ENCODE results near the gene ARFGAP3.
"Not testable (repeated sequence)": the region's sequence is repeated elsewhere in the genome, so short reads cannot be mapped to it uniquely, and the experiment has no call there.

ARFGAP3 gene

DNA sequence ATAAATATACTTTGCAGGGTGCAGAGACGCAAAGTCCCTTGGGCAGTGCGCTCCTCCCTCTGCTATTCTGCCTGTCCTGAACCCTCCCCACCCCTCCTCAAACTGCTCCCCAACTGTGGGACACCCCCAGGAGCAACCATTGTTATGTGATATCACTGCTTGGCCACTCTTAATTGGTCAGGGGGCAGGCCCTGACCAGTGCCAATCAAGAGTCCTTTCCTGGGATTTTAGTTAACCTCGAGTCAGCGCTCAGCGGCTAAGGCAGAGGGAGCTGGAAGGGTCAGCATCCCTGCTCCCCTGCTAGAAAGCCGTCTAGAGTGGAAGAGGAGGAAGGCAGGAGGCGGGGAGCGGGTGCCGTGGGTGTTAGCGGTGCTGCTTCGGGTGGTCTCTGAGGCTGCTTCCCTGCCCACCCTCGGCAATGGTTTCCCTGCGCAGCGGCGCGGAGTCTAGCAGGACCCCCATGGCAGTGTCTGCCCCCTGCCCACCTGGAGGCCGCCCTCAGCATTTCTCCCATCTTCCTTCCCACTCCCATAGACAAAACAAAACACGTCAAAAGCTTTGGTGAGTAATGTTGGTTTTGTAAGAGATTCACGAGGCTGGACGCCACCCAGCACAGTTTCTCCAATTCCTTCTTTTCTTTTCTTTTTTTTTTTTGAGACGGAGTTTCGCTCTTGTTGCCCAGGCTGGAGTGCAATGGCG is 98.0 kb downstream of the ARFGAP3 start:
- DNase-seq: no peak

DNA sequence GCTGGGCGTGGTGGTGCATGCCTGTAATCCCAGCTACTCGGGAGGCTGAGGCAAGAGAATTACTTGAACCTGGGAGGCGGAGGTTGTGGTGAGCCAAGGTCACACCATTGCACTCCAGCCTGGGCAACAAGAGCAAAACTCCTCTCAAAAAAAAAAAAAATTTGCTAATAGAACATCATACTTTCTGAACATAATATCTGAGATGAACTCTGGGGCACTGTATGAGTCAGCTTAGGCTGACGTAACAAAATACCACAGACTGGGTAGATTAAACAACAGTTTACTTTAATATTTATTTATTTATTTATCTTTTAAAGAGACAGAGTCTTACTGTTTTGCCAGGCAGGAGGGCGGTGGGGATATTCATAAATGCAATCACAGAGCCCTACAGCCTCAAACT is 101.5 kb downstream of the ARFGAP3 start:
- DNase-seq: not testable (repeated sequence)

DNA sequence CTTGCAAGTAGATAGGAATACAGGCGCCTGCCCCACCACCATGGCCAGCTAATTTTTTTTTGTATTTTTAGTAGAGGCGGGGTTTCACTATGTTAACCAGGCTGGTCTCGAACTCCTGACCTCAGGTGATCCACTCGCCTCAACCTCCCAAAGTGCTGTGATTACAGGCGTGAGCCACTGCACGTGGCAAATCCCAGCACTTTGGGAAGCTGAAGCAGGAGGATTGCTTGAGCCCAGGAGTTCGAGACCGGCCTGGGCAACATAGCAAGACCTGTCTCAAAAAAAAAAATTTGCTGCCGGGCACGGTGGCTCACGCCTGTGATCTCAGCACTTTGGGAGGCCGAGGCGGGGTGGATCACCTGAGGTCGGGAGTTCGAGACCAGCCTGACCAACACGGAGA is 102.0 kb downstream of the ARFGAP3 start:
- not testable (repeated sequence) for DNase-seq

- no peak for DNase-seq
Observed at GRCh38 chr22:42754658-42755057, 102.4 kb downstream of the ARFGAP3 start.

- DNase-seq: no peak
Observed at GRCh38 chr22:42752912-42753311, 104.2 kb downstream of the ARFGAP3 start.

DNA sequence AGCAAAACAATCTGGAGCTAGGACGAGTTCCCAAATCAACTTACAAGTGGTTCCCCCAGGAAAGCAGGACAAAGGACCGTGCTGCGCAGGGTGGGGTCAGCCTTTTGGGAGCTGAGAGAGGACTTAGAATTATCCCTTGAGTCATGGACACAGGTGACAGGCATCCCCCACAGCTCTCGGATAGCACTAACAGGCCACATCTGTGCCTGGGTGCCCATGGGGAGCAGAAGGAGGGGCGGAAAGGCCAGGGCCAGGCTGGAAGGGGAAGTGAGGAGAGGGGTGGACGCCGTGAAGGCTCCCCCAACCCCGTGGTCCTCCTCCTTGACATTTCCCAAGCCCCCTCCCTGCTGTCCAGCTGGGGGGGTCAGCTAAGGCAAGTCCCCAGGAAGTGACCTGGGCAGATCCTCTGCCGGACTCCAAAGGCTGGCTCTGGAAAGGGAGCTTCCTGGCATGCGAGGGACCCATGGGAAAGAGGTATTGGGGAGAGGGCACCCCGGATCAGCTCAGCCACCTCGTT is 104.8 kb downstream of the ARFGAP3 start:
- no peak for DNase-seq

- DNase-seq: not testable (repeated sequence)
Observed at GRCh38 chr22:42750421-42750820, 106.7 kb downstream of the ARFGAP3 start.

DNA sequence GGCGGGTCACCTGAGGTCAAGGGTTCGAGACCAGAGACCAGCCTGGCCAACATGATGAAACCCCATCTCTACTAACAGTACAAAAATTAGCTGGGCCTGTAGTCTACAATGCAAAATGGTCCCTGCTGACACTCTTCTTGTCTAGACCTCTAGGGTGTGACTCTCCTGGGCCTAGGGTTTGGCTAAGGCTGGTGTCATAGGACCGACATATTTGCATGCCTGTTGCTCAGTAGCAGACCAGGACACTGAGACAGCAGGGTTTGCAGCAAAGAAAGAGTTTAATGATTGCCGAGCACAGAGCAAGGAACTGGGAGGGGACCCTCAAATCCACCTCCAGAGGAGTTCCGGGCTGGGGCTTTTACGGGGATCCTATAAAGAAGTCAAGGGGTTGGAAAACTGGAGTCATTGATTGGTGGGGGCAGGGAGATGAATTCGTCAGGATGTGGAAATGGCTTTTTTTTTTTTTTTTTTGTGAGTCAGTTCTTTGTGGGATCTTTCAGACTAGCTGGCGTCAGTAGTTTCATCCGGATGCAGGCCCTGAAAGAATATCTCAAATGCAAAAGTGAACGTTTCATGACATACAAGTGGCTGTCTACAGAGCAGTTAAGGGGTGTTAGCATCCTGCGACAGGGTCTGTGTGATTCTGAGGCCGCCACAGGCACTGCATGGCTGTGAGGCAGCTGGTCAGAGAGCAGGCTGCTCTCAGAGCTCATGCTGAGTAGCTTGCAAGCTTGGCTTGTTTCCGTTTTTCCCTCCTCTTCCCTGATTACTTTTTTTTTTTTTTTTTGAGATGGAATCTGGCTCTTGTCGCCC is 109.2 kb downstream of the ARFGAP3 start:
- no peak for DNase-seq

Measured in activated CD8-positive, alpha-beta memory T cell treated with anti-CD3 and anti-CD28 coated beads, Interleukin-2, amount 50 U/mL, for 4 hours (primary cell).